ENCODE data around the gene MMP12.
A peak's percentile ranks its signal among the peaks of the same experiment; 100 is the strongest.

The MMP12 gene

GRCh38 chr11:102864724-102865123 is 10.1 kb downstream of the MMP12 start:
- Histone ChIP-seq H3K9me3 (no peaks in the 10 kb centered on the region), H3K27ac (peak overlapping the region in 1 of 2 donors; percentile 16), H3K4me1 (peaks cover 0 to 21% (median 3%) of the 10 kb centered on the region in 4 donors), H3K36me3 (no peaks in the 10 kb centered on the region), H3K4me3 (no peak overlapping the region), H3K27me3 (no peaks in the 10 kb centered on the region)
- no peak for TF ChIP-seq CTCF (IDR thresholded peaks at IDR 0.05)
- DNase-seq, result no peak
- intact Hi-C loops (cut with DNase I; ENCODE audit: low total_unique reads), result no loop called here

- no peak overlapping the region for H3K27ac ChIP-seq
- no peaks in the 10 kb centered on the region for H3K4me1 ChIP-seq
- H3K9me3 ChIP-seq, result no peaks in the 10 kb centered on the region
- no peak for TF ChIP-seq CTCF (IDR thresholded peaks at IDR 0.05)
- no peaks in the 10 kb centered on the region for H3K36me3 ChIP-seq
- no peak overlapping the region for H3K4me3 ChIP-seq
- peaks cover 0 to 2% of the 10 kb centered on the region in 2 donors for H3K27me3 ChIP-seq
- no peak for DNase-seq
- intact Hi-C loops (cut with DNase I; ENCODE audit: low total_unique reads), result no loop called here
Observed at GRCh38 chr11:102853956-102854355, 20.8 kb downstream of the MMP12 start.

GRCh38 chr11:102853055-102853454 is 21.7 kb downstream of the MMP12 start:
- TF ChIP-seq CTCF (IDR thresholded peaks at IDR 0.05), result no peak
- intact Hi-C loops (cut with DNase I; ENCODE audit: low total_unique reads), result no loop called here

GRCh38 chr11:102850973-102851745 is 23.6 kb downstream of the MMP12 start:
- no peak for TF ChIP-seq CTCF (IDR thresholded peaks at IDR 0.05)
- H3K9me3 ChIP-seq, result no peaks in the 10 kb centered on the region
- peaks cover 0 to 2% of the 10 kb centered on the region in 2 donors for H3K27me3 ChIP-seq
- no peak overlapping the region for H3K27ac ChIP-seq
- no peaks in the 10 kb centered on the region for H3K4me1 ChIP-seq
- H3K4me3 ChIP-seq, result no peak overlapping the region
- no peak for DNase-seq
- H3K36me3 ChIP-seq, result no peaks in the 10 kb centered on the region
- intact Hi-C loops (cut with DNase I; ENCODE audit: low total_unique reads), result no loop called here

More at GRCh38 chr11:102853055-102853454, 21.7 kb downstream of the MMP12 start:
- Histone ChIP-seq H3K27me3 (peaks cover 0 to 2% of the 10 kb centered on the region in 2 donors), H3K27ac (no peak overlapping the region), H3K4me1 (no peaks in the 10 kb centered on the region), H3K36me3 (no peaks in the 10 kb centered on the region), H3K9me3 (no peaks in the 10 kb centered on the region), H3K4me3 (no peak overlapping the region)
- no peak for DNase-seq

- H3K36me3 ChIP-seq, result no peaks in the 10 kb centered on the region
- TF ChIP-seq CTCF (IDR thresholded peaks at IDR 0.05), result no peak
- no peak overlapping the region for H3K27ac ChIP-seq
Observed at GRCh38 chr11:102849311-102849710, 25.5 kb downstream of the MMP12 start.

More at GRCh38 chr11:102849311-102849710, 25.5 kb downstream of the MMP12 start:
- Histone ChIP-seq H3K4me1 (no peaks in the 10 kb centered on the region), H3K27me3 (peaks cover 0 to 2% of the 10 kb centered on the region in 2 donors), H3K4me3 (no peak overlapping the region), H3K9me3 (no peaks in the 10 kb centered on the region)
- DNase-seq, result no peak
- intact Hi-C loops (cut with DNase I; ENCODE audit: low total_unique reads), result no loop called here
